ENCODE data around the gene AP1B1. TPM values are rescaled to one million over a fixed set of nuclear protein-coding genes. Genes with fewer than 3 reads are reported as not detected.

AP1B1 gene
- total and polyA plus RNA-seq, 2 of the 8 experiments (the other 6 are each of a cell fraction or from before 2014, with no cell fraction given) = 64.2 to 86.8 TPM

- Histone ChIP-seq H3K27me3 (replicated peaks in 1 of 4; ENCODE audit: control insufficient read depth in 3 of 4, extremely low read depth in 1 of 4, insufficient read depth in 3 of 4, low read length in 3 of 4) (peaks cover 29 to 43% (median 41%) of the 10 kb centered on the region in 4 experiments), H4K91ac (replicated peaks; ENCODE audit: insufficient read length, low read length) (no peak overlapping the region), H4K5ac (ENCODE audit: insufficient read length, low read depth, low read length) (no peak overlapping the region), H3K23ac (ENCODE audit: insufficient read length) (no peak overlapping the region), H3K4me1 (replicated peaks in 1 of 4; ENCODE audit: control insufficient read depth in 3 of 4, insufficient read depth in 4 of 4, low read length in 3 of 4) (peaks cover 0 to 10% (median 7%) of the 10 kb centered on the region in 4 experiments; a peak in 6 of 7 replicates), H3K18ac (ENCODE audit: extremely low read depth, low read length) (no peak overlapping the region), H3K4ac (replicated peaks; ENCODE audit: insufficient read length, low read depth, low read length) (no peak overlapping the region), H3K9ac (replicated peaks in 1 of 4; ENCODE audit: extremely low read depth in 1 of 4, low read depth in 3 of 4, low read length in 3 of 4) (no peak overlapping the region), H2AK5ac (ENCODE audit: low read depth, low read length) (no peak overlapping the region), H3K4me3 (ENCODE audit: extremely low read depth in 1 of 4, insufficient read depth in 2 of 4, low read depth in 3 of 4, low read length in 4 of 4) (no peak overlapping the region), H2BK20ac (ENCODE audit: low read length) (no peak overlapping the region), H2BK12ac (ENCODE audit: low read depth, low read length) (no peak overlapping the region), H3K79me2 (ENCODE audit: control insufficient read depth in 1 of 2, insufficient read depth in 2 of 2, low read length in 2 of 2) (no peaks in the 10 kb centered on the region), H3K27ac (ENCODE audit: low read depth, low read length) (no peak overlapping the region), H2AFZ (ENCODE audit: low read length) (no peak overlapping the region), H4K8ac (ENCODE audit: extremely low read depth, insufficient read depth, low read length) (no peak overlapping the region), H2BK120ac (replicated peaks; ENCODE audit: low read depth, low read length) (no peak overlapping the region), H3K23me2 (ENCODE audit: low read depth, low read length) (peaks cover 6% of the 10 kb centered on the region; the same call in 1 of the 2 replicates), H3K14ac (ENCODE audit: insufficient read length) (no peak overlapping the region), H4K20me1 (replicated peaks in 1 of 2; ENCODE audit: control insufficient read depth in 1 of 2, insufficient read depth in 2 of 2, low read length in 2 of 2) (peaks cover 6 to 7% of the 10 kb centered on the region in 2 experiments), H3K56ac (replicated peaks; ENCODE audit: insufficient read length, low read depth, low read length) (no peak overlapping the region), H3K36me3 (ENCODE audit: control insufficient read depth in 2 of 4, insufficient read depth in 4 of 4, low read length in 3 of 4) (peaks cover 0 to 12% (median 0%) of the 10 kb centered on the region in 4 experiments; a peak in 1 of 8 replicates), H2BK5ac (ENCODE audit: low read depth, low read length) (no peak overlapping the region), H3K9me3 (ENCODE audit: insufficient read depth in 2 of 2, low read depth in 1 of 2, low read length in 1 of 2) (peaks cover 7 to 8% of the 10 kb centered on the region in 2 experiments; a peak in 3 of 4 replicates), H3K4me2 (ENCODE audit: insufficient read depth in 1 of 2, low read depth in 2 of 2, low read length in 2 of 2) (no peak overlapping the region), H2BK15ac (ENCODE audit: low read length) (no peak overlapping the region), H3K79me1 (ENCODE audit: low read depth, low read length) (no peaks in the 10 kb centered on the region)
- 88% methylated on average over 18 of the region's 18 CpGs; no CpG with 5 or more reads in 1 of the 2 experiments for WGBS, 2 experiments (ENCODE audit: extremely low coverage in 1 of 2, insufficient coverage in 1 of 2, insufficient read length in 1 of 2, insufficient replicate concordance in 2 of 2, low coverage in 1 of 2, low lambda C conversion rate in 2 of 2, missing lambda C conversion rate in 1 of 2)
- DNase-seq (ENCODE audit: low read depth in 1 of 2, low spot score in 2 of 2) (no peak), FAIRE-seq (no peak)
- CTCF ChIA-PET (ENCODE audit: partially characterized antibody) = interaction anchor here (1.5 to 2.7 kb wide), 5 partner anchors 10 to 109 kb away, joined by 4 to 14 read pairs (median 7); partner anchors contain the start of gene GAS2L1
- POLR2A ChIA-PET (ENCODE audit: partially characterized antibody) = interaction anchor here (1.4 to 3.9 kb wide), 5 partner anchors 10 to 60 kb away, joined by 3 to 17 read pairs (median 4); partner anchors contain the start of gene GAS2L1
- TF ChIP-seq TAF1 (IDR thresholded peaks at IDR 0.05; ENCODE audit: low read depth, low read length) = no peak
- no peak for TF ChIP-seq HDAC6 (IDR thresholded peaks at IDR 0.05; ENCODE audit: low read depth, low read length)
- TF ChIP-seq BRCA1 (IDR thresholded peaks at IDR 0.05; ENCODE audit: low read depth, low read length) = no peak
- no peak for TF ChIP-seq POLR2A (IDR thresholded peaks at IDR 0.05; ENCODE audit: control extremely low read depth in 1 of 2, low read depth in 2 of 2, low read length in 2 of 2)
- TF ChIP-seq CTCF (IDR thresholded peaks at IDR 0.05; ENCODE audit: control extremely low read depth in 1 of 3, insufficient read depth in 1 of 3, low read depth in 1 of 3, low read length in 3 of 3) = no peak
- no peak for TF ChIP-seq CBX8 (IDR thresholded peaks at IDR 0.05; ENCODE audit: borderline replicate concordance, low read depth, low read length)
- no peak for TF ChIP-seq SP1 (IDR thresholded peaks at IDR 0.05; ENCODE audit: low read depth, low read length)
Observed at GRCh38 chr22:29317827-29318454, 70.4 kb downstream of the AP1B1 start.

All from H1 (cell line).